ENCODE measurements around the gene TRIM6.
"Not testable (repeated sequence)": the region's sequence is repeated elsewhere in the genome, so short reads cannot be mapped to it uniquely, and the experiment has no call there.

The TRIM6 gene

GRCh38 chr11:5557751-5558150 is 38.7 kb upstream of the TRIM6 start:
- no peak for DNase-seq (ENCODE audit: low read depth)
- no peak overlapping the region for H3K4me3 ChIP-seq (ENCODE audit: low read length)
- TF ChIP-seq, protein P1, sequence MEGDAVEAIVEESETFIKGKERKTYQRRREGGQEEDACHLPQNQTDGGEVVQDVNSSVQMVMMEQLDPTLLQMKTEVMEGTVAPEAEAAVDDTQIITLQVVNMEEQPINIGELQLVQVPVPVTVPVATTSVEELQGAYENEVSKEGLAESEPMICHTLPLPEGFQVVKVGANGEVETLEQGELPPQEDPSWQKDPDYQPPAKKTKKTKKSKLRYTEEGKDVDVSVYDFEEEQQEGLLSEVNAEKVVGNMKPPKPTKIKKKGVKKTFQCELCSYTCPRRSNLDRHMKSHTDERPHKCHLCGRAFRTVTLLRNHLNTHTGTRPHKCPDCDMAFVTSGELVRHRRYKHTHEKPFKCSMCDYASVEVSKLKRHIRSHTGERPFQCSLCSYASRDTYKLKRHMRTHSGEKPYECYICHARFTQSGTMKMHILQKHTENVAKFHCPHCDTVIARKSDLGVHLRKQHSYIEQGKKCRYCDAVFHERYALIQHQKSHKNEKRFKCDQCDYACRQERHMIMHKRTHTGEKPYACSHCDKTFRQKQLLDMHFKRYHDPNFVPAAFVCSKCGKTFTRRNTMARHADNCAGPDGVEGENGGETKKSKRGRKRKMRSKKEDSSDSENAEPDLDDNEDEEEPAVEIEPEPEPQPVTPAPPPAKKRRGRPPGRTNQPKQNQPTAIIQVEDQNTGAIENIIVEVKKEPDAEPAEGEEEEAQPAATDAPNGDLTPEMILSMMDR (conservative IDR thresholded peaks at IDR 0.05; ENCODE audit: low read length) = no peak

GRCh38 chr11:5564259-5565019 is 32.0 kb upstream of the TRIM6 start:
- DNase-seq (ENCODE audit: low read depth) = peak; percentile 9
- H3K4me3 ChIP-seq (ENCODE audit: low read length) = no peak overlapping the region
- TF ChIP-seq, protein P1 (conservative IDR thresholded peaks at IDR 0.05; ENCODE audit: low read length) = no peak

DNA sequence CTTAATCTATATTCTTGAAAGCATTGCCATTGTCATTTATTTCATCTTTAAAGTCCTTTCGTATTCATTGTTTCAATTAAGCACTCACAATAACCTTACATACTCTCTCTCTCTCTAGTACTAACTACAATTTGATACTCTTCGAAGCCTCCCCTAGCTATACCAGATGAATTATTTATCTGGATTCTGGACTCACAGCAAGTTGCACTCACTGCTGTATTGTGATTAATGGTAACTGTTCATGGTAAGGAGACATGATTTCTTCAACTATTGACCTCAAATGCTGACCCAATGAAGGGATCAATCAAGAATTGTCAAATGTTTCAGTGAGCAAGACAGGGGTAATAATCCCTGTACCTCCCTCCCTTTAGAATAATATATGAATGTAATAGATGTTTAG is 21.8 kb upstream of the TRIM6 start:
- H3K4me3 ChIP-seq (ENCODE audit: low read length) = no peak overlapping the region
- TF ChIP-seq, protein P1 (conservative IDR thresholded peaks at IDR 0.05; ENCODE audit: low read length) = no peak
- no peak for DNase-seq (ENCODE audit: low read depth)

DNA sequence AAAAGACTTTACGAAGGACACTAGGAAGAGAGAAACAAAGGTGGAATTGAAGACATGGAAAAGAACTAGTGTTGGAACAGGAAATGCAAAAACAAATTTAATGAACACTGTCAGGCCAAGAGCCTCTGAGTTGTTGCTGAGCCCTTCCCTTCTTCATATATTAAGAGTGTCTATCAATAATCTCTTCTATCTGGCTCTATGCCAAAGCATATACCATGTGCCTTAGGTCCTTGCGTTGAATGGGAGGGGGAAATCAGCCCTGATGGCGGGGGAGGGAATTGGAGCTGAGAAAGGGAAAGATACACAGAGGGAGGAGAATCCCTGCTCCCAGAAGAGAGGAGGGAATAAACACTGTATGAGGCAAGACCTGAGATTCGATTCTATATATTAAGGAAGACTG is 21.3 kb upstream of the TRIM6 start:
- DNase-seq (ENCODE audit: low read depth) = no peak
- no peak overlapping the region for H3K4me3 ChIP-seq (ENCODE audit: low read length)
- TF ChIP-seq, protein P1 (conservative IDR thresholded peaks at IDR 0.05; ENCODE audit: low read length) = no peak

DNA sequence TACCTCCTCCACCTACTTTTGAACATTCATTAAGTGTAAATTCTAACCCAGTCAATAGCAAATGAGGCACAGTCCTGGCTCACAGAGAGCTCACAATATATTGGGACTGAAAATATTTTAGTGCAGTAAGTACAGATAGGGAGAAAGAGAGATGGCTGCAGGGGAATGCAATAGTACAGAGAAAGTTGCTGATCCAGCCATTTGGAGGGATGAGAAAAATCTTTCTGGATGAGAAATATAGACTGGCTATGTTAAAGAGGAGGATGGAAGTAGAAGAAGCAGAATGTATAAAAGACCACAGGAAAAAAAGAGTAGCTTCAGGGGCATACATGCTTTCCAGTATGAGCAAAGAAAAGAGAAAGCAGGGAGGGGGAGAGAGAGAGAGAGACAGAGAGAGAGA is 19.3 kb upstream of the TRIM6 start:
- TF ChIP-seq, protein P1 (conservative IDR thresholded peaks at IDR 0.05; ENCODE audit: low read length) = no peak
- H3K4me3 ChIP-seq (ENCODE audit: low read length) = no peak overlapping the region
- DNase-seq (ENCODE audit: low read depth) = no peak

GRCh38 chr11:5580577-5580976 is 15.9 kb upstream of the TRIM6 start, which contains the start of gene OR52B6:
OR52B6 (plus strand) TSS chr11:5580877; CDS start chr11:5580877, 0 bp downstream.
- TF ChIP-seq, protein P1 (conservative IDR thresholded peaks at IDR 0.05; ENCODE audit: low read length) = no peak
- H3K4me3 ChIP-seq (ENCODE audit: low read length) = no peak within 1 kb of the TSS
- no peak for DNase-seq (ENCODE audit: low read depth)

DNA sequence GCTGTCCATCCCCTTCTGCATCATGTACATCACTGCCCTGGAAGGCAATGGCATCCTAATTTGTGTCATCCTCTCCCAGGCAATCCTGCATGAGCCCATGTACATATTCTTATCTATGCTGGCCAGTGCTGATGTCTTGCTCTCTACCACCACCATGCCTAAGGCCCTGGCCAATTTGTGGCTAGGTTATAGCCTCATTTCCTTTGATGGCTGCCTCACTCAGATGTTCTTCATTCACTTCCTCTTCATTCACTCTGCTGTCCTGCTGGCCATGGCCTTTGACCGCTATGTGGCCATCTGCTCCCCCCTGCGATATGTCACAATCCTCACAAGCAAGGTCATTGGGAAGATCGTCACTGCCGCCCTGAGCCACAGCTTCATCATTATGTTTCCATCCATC is 15.4 kb upstream of the TRIM6 start:
- DNase-seq (ENCODE audit: low read depth) = no peak
- H3K4me3 ChIP-seq (ENCODE audit: low read length) = no peak overlapping the region
- TF ChIP-seq, protein P1 (conservative IDR thresholded peaks at IDR 0.05; ENCODE audit: low read length) = no peak

DNA sequence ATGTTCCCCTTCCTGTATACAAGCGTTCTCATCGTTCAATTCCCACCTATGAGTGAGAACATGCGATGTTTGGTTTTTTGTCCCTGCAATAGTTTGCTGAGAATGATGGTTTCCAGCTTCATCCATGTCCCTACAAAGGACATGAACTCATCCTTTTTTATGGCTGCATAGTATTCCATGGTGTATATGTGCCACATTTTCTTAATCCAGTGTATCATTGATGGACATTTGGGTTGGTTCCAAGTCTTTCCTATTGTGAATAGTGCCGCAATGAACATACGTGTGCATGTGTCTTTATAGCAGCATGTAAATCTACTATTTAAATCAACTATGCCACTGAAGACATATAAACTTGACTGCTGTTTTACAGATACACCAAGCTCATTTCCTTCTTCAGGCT is 12.0 kb upstream of the TRIM6 start:
- H3K4me3 ChIP-seq (ENCODE audit: low read length); DNase-seq (ENCODE audit: low read depth): not testable (repeated sequence)

DNA sequence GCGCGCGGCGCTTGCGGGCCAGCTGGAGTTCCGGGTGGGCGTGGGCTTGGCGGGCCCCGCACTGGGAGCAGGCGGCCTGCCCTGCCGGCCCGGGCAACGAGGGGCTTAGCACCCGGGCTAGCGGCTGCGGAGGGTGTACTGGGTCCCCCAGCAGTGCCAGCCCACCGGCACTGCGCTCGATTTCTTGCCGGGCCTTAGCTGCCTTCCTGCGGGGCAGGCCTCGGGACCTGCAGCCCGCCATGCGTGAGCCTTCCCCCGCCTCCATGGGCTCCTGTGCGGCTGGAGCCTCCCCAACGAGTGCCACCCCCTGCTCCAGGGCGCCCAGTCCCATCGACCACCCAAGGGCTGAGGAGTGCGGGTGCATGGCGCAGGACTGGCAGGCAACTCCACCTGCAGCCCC is 6.5 kb upstream of the TRIM6 start:
- DNase-seq (ENCODE audit: low read depth); H3K4me3 ChIP-seq (ENCODE audit: low read length): not testable (repeated sequence)
